Tibial nerve (tissue), 4 donors: ENCODE results near the gene SPATA32. TPM values are rescaled to one million over a fixed set of nuclear protein-coding genes. Genes with fewer than 3 reads are reported as not detected.

Experiments used
- DNase-seq, 2 donors: peaks; one replicate each; pipeline ENCODE4 v3.0.0-alpha.2; 2019; ENCODE audit warnings: low spot score in 2 of 2
- H3K27ac ChIP-seq, 4 donors: fragments of 200-600 bp; sonication (generic) in 3 of 4; one replicate each; pipeline ENCODE4 v1.5.1; 2017 to 2019; ENCODE audit warnings: mild to moderate bottlenecking in 1 of 4
- H3K27me3 ChIP-seq, 2 donors: fragments of 200-600 bp; sonication (generic) in 1 of 2; one replicate each; pipeline versions ENCODE4 v1.5.1 to v1.6.0; 2017 to 2019
- H3K36me3 ChIP-seq, 3 donors: fragments of 200-600 bp; sonication (generic); one replicate each; pipeline ENCODE4 v1.5.1; 2018 to 2019
- H3K4me1 ChIP-seq, 4 donors: fragments of 200-600 bp; sonication (generic) in 3 of 4; one replicate each; pipeline ENCODE4 v1.5.1; 2017 to 2019
- H3K4me3 ChIP-seq, 4 donors: fragments of 200-600 bp; sonication (generic) in 3 of 4; one replicate each; pipeline ENCODE4 v1.5.1; 2017 to 2019; ENCODE audit warnings: mild to moderate bottlenecking in 1 of 4, moderate library complexity in 1 of 4
- H3K9me3 ChIP-seq, 4 donors: fragments of 200-600 bp; sonication (generic) in 3 of 4; one replicate each; pipeline ENCODE4 v1.5.1; 2017 to 2019
- CTCF ChIP-seq, 5 experiments: fragments of 200-600 bp in 3 of 5; fragments of 450-650 bp in 2 of 5; sonication (generic) in 3 of 5; IDR thresholded peaks; one replicate each; pipeline ENCODE4 v1.5.1; 2016 to 2019; ENCODE audit warnings: antibody characterized with exemption in 5 of 5, mild to moderate bottlenecking in 3 of 5, moderate library complexity in 2 of 5
- EP300 ChIP-seq, 2 donors: sonication (generic); formaldehyde crosslinking; IDR thresholded peaks; one replicate each; pipeline ENCODE4 v1.6.1; 2017; ENCODE audit warnings: antibody characterized with exemption in 2 of 2, mild to moderate bottlenecking in 1 of 2
- POLR2A ChIP-seq, 2 donors: fragments of 450-650 bp; IDR thresholded peaks; one replicate each; pipeline ENCODE4 v1.6.1; 2017; ENCODE audit warnings: antibody characterized with exemption in 2 of 2, mild to moderate bottlenecking in 2 of 2, moderate library complexity in 2 of 2
- WGBS, 2 donors: methylation state at CpG; one replicate each; pipeline ENCODE4 v1.1.5; 2018; 5-methylcytosine and 5-hydroxymethylcytosine counted together
- total RNA-seq, 4 donors: library from RNA; depleted of rRNA; stranded (reverse); fragments of >200 nt; gene quantifications; one replicate each; pipeline ENCODE4 v1.1.0, GENCODE V29; 2016

The SPATA32 gene
- total RNA-seq, 4 donors from 2014 or later, result not detected

DNA sequence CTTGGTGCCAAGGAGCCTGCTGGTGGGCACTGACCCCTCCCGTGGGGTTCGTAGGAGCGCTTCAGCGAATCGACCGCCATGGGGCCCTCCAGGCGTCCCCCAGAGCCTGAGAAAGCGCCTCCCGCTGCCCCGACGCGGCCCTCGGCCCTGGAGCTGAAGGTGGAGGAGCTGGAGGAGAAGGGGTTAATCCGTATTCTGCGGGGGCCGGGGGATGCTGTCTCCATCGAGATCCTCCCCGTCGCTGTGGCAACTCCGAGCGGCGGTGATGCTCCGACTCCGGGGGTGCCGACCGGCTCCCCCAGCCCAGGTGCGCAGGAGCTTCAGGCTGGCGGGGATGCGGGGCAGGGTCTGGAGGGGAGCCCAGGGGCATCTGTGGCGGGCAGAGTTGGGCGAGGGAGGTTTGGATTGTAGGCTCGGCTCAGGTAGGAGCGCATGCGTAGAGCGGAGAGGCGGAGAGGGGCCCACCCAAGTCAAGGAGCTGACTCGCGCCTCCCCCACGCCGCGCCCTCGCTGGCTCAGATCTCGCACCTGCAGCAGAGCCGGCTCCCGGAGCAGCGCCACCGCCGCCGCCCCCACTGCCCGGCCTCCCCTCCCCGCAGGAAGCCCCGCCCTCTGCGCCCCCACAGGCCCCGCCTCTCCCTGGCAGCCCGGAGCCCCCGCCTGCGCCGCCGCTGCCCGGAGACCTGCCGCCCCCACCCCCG, 20.4 kb downstream of the SPATA32 start:
- Histone ChIP-seq H3K27ac (no peak overlapping the region), H3K4me1 (peaks cover 0 to 13% (median 4%) of the 10 kb centered on the region in 4 donors), H3K27me3 (peaks cover 0 to 34% of the 10 kb centered on the region in 2 donors), H3K4me3 (peak overlapping the region in 1 of 4 donors; percentile 16), H3K36me3 (peaks cover 0 to 29% (median 6%) of the 10 kb centered on the region in 3 donors), H3K9me3 (no peaks in the 10 kb centered on the region)
- TF ChIP-seq CTCF (IDR thresholded peaks at IDR 0.05) (no peak), EP300 (IDR thresholded peaks at IDR 0.05) (no peak), POLR2A (IDR thresholded peaks at IDR 0.05) (no peak)
- DNase-seq, result no peak
- WGBS, 2 donors, result 36 to 37% methylated on average over 38 to 44 of the region's 62 CpGs

GRCh38 chr17:45240905-45241327, 21.0 kb downstream of the SPATA32 start:
- Histone ChIP-seq H3K27me3 (peaks cover 0 to 29% of the 10 kb centered on the region in 2 donors), H3K27ac (no peak overlapping the region), H3K9me3 (no peaks in the 10 kb centered on the region), H3K4me3 (no peak overlapping the region), H3K36me3 (peaks cover 0 to 29% (median 6%) of the 10 kb centered on the region in 3 donors), H3K4me1 (peaks cover 0 to 10% (median 3%) of the 10 kb centered on the region in 4 donors)
- 42 to 56% methylated on average over 20 to 21 of the region's 21 CpGs for WGBS, 2 donors
- DNase-seq, result no peak
- TF ChIP-seq POLR2A (IDR thresholded peaks at IDR 0.05) (no peak), CTCF (IDR thresholded peaks at IDR 0.05) (no peak), EP300 (IDR thresholded peaks at IDR 0.05) (no peak)

- Histone ChIP-seq H3K4me1 (peaks cover 0 to 10% (median 5%) of the 10 kb centered on the region in 4 donors), H3K27ac (no peak overlapping the region), H3K4me3 (no peak overlapping the region), H3K36me3 (peaks cover 0 to 8% (median 6%) of the 10 kb centered on the region in 3 donors), H3K27me3 (peaks cover 0 to 29% of the 10 kb centered on the region in 2 donors), H3K9me3 (no peaks in the 10 kb centered on the region)
- 91 to 95% methylated on average over 7 of the region's 7 CpGs for WGBS, 2 donors
- TF ChIP-seq POLR2A (IDR thresholded peaks at IDR 0.05), result no peak
- TF ChIP-seq CTCF (IDR thresholded peaks at IDR 0.05), result no peak
- TF ChIP-seq EP300 (IDR thresholded peaks at IDR 0.05), result no peak
- no peak for DNase-seq
Measured at GRCh38 chr17:45238155-45238774, 23.6 kb downstream of the SPATA32 start.

- H3K4me1 ChIP-seq, result peaks cover 0 to 10% (median 5%) of the 10 kb centered on the region in 4 donors
- DNase-seq, result no peak
- 91 to 98% methylated on average over 2 of the region's 2 CpGs for WGBS, 2 donors
- H3K36me3 ChIP-seq, result peaks cover 0 to 6% (median 2%) of the 10 kb centered on the region in 3 donors
- no peak overlapping the region for H3K27ac ChIP-seq
- H3K4me3 ChIP-seq, result no peak overlapping the region
- TF ChIP-seq POLR2A (IDR thresholded peaks at IDR 0.05), result no peak
- no peak for TF ChIP-seq EP300 (IDR thresholded peaks at IDR 0.05)
- no peak for TF ChIP-seq CTCF (IDR thresholded peaks at IDR 0.05)
- H3K27me3 ChIP-seq, result peaks cover 0 to 29% of the 10 kb centered on the region in 2 donors
- no peaks in the 10 kb centered on the region for H3K9me3 ChIP-seq
Measured at GRCh38 chr17:45237686-45238085, 24.2 kb downstream of the SPATA32 start.

- H3K4me3 ChIP-seq, result no peak overlapping the region
- 71 to 84% methylated on average over 4 to 5 of the region's 5 CpGs for WGBS, 2 donors
Measured at GRCh38 chr17:45236282-45236606, 25.6 kb downstream of the SPATA32 start.

More at GRCh38 chr17:45236282-45236606, 25.6 kb downstream of the SPATA32 start:
- Histone ChIP-seq H3K27ac (no peak overlapping the region), H3K27me3 (peaks cover 0 to 25% of the 10 kb centered on the region in 2 donors), H3K36me3 (peaks cover 0 to 6% (median 0%) of the 10 kb centered on the region in 3 donors), H3K4me1 (peaks cover 0 to 10% (median 5%) of the 10 kb centered on the region in 4 donors), H3K9me3 (no peaks in the 10 kb centered on the region)
- no peak for DNase-seq
- TF ChIP-seq CTCF (IDR thresholded peaks at IDR 0.05) (no peak), POLR2A (IDR thresholded peaks at IDR 0.05) (no peak), EP300 (IDR thresholded peaks at IDR 0.05) (no peak)
